Thoracic aorta (tissue), 2 donors: ENCODE measurements around the gene ABTB2. TPM values are rescaled to one million over a fixed set of nuclear protein-coding genes. Genes with fewer than 3 reads are reported as not detected.
A peak's percentile ranks its signal among the peaks of the same experiment; 100 is the strongest.

Experiments used
- ATAC-seq: fragments of 150-250 bp; one replicate; pipeline ENCODE4 v1.8.0; 2017; ENCODE audit warnings: low read depth; ENCODE audit not compliant: insufficient number of reproducible peaks, low FRiP score
- DNase-seq: peaks from one replicate; pipeline ENCODE4 v3.0.0-alpha.2; 2020; ENCODE audit warnings: low spot score
- H3K27ac ChIP-seq, 2 donors: fragments of 200-600 bp; sonication (generic); 1 replicate in 1 of 2; 2 replicates in 1 of 2; pipeline ENCODE4 v1.5.1; 2016; ENCODE audit warnings: mild to moderate bottlenecking in 2 of 2, moderate library complexity in 2 of 2
- H3K27me3 ChIP-seq: fragments of 200-600 bp; sonication (generic); replicated peaks from 2 replicates; pipeline ENCODE4 v1.6.0; 2016; ENCODE audit warnings: mild to moderate bottlenecking; ENCODE audit not compliant: insufficient read depth
- H3K36me3 ChIP-seq: fragments of 200-600 bp; sonication (generic); one replicate; pipeline ENCODE4 v1.5.1; 2016
- H3K4me1 ChIP-seq, 2 donors: fragments of 200-600 bp; sonication (generic); 1 replicate in 1 of 2; 2 replicates in 1 of 2; pipeline versions ENCODE4 v1.5.1 to v1.6.0; 2016; ENCODE audit warnings: low read depth in 2 of 2, mild to moderate bottlenecking in 1 of 2; ENCODE audit not compliant: control insufficient read depth in 1 of 2
- H3K4me3 ChIP-seq: fragments of 200-600 bp; sonication (generic); 2 replicates; pipeline ENCODE4 v1.5.1; 2016; ENCODE audit warnings: mild to moderate bottlenecking
- H3K9me3 ChIP-seq: fragments of 200-600 bp; sonication (generic); 2 replicates; pipeline ENCODE4 v1.5.1; 2016
- total RNA-seq, 2 donors: library from RNA; depleted of rRNA; stranded (reverse); fragments of >200 nt; gene quantifications; one replicate each; pipeline versions ENCODE4 v1.1.0 to v1.2.3, GENCODE V29; 2016
- TF ChIP-seq, protein P1 (sequence below): fragments of 200-600 bp; sonication (generic); IDR thresholded peaks from one replicate; pipeline ENCODE4 v1.5.1; 2019; ENCODE audit warnings: antibody characterized with exemption

Gene ABTB2
- total RNA-seq, 2 donors from 2014 or later = 12.3 to 31.0 TPM

DNA sequence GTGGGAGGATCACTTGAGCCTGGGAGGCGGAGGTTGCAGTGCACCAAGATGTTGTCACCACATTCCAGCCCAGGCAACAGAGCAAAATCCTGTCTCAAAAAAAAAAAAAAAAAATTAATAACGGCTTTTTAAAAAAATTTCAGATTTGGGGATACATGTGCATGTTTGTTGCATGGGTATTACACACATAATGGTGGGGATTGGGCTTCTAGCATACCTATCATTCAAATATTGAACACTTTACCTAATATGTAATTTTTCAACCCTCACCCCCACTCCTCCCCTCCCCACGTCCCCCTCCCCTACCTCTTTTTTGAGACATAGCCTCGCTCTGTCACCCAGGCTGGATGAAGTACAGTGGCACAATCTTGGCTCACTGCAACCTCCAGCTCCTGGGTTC lies 40.1 kb downstream of the ABTB2 start:
- no peak overlapping the region for H3K4me3 ChIP-seq
- peak overlapping the region in 1 of 2 donors; percentile 66 for H3K27ac ChIP-seq
- H3K9me3 ChIP-seq = no peaks in the 10 kb centered on the region
- TF ChIP-seq, protein P1, sequence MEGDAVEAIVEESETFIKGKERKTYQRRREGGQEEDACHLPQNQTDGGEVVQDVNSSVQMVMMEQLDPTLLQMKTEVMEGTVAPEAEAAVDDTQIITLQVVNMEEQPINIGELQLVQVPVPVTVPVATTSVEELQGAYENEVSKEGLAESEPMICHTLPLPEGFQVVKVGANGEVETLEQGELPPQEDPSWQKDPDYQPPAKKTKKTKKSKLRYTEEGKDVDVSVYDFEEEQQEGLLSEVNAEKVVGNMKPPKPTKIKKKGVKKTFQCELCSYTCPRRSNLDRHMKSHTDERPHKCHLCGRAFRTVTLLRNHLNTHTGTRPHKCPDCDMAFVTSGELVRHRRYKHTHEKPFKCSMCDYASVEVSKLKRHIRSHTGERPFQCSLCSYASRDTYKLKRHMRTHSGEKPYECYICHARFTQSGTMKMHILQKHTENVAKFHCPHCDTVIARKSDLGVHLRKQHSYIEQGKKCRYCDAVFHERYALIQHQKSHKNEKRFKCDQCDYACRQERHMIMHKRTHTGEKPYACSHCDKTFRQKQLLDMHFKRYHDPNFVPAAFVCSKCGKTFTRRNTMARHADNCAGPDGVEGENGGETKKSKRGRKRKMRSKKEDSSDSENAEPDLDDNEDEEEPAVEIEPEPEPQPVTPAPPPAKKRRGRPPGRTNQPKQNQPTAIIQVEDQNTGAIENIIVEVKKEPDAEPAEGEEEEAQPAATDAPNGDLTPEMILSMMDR = no peak
- H3K4me1 ChIP-seq = peaks cover 12 to 29% of the 10 kb centered on the region in 2 donors
- H3K36me3 ChIP-seq = no peaks in the 10 kb centered on the region
- no peaks in the 10 kb centered on the region for H3K27me3 ChIP-seq
- ATAC-seq = no peak
- DNase-seq = no peak

DNA sequence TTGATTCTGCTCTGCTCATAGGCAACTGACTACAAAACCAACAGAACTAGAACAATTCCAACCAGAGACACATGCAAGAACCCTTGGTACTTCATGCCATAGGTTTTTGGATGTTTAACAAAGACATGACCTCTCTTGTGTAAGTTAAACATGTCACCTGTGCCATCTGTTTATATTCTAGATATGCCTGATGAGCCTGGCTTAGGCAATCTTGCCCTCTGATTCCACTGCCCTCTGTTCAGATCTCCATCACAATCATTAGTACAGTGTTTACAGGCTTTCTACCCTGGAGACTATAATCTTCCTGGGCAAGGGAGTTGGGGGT lies 40.8 kb downstream of the ABTB2 start:
- ATAC-seq = no peak
- H3K9me3 ChIP-seq = no peaks in the 10 kb centered on the region
- no peak for DNase-seq
- H3K27ac ChIP-seq = no peak overlapping the region
- no peaks in the 10 kb centered on the region for H3K36me3 ChIP-seq
- TF ChIP-seq, protein P1 = no peak
- H3K4me3 ChIP-seq = no peak overlapping the region
- H3K27me3 ChIP-seq = no peaks in the 10 kb centered on the region
- peaks cover 12 to 29% of the 10 kb centered on the region in 2 donors for H3K4me1 ChIP-seq

DNA sequence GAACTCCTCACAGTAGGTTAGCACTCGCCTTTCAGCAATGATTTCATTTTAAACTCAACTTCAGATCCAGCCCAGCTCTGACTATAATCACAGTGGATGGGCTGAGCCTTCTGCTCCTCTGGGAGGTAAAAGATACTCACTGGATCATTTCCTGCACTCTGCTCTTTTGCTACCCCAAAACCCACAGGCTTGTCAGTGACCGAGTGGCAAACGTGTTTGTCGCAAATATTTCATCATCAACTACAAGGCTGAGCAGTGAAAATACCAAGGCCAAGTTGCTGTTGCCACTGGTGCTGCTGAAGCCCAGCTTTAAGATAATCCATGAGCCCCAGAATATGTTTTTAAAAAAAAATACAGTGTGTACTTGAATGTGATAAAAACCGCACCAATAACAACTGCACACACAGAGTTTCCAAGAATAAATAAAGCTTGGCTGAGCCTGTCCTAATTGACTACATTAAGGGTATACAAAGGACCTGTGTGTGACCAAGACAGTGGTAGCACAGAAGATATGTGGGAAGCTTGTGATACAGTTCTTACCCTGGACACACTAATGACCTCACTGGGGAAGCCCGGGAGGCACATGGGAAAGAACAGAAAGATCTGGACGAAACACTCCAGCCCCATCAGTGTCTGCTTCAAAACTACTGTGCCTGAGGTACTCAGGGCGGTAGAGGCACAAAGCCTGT lies 41.3 kb downstream of the ABTB2 start:
- no peaks in the 10 kb centered on the region for H3K9me3 ChIP-seq
- H3K27me3 ChIP-seq = no peaks in the 10 kb centered on the region
- TF ChIP-seq, protein P1 = no peak
- peaks cover 12 to 29% of the 10 kb centered on the region in 2 donors for H3K4me1 ChIP-seq
- DNase-seq (no peak), ATAC-seq (no peak)
- no peak overlapping the region for H3K27ac ChIP-seq
- no peaks in the 10 kb centered on the region for H3K36me3 ChIP-seq
- no peak overlapping the region for H3K4me3 ChIP-seq

DNA sequence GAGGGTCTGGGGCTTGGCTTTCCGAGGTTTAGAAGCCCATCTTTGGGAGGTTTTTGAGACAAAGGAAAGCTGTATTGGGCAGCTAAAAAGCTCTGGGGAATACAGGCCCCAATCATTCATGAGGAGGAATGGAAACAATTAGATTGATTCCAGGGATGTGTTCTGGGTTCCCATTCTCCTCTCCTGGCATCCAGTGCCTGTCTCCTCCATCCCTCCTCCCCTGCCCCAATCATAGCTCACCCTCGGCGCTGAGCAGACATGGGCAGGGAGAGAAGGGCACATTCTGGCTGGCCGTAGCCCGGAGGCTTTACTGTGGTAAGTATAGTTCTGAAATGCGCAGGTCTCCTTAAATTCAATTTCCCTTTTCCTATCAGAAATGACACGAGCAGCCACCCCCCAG lies 42.4 kb downstream of the ABTB2 start:
- no peak for DNase-seq
- TF ChIP-seq, protein P1 = no peak

DNA sequence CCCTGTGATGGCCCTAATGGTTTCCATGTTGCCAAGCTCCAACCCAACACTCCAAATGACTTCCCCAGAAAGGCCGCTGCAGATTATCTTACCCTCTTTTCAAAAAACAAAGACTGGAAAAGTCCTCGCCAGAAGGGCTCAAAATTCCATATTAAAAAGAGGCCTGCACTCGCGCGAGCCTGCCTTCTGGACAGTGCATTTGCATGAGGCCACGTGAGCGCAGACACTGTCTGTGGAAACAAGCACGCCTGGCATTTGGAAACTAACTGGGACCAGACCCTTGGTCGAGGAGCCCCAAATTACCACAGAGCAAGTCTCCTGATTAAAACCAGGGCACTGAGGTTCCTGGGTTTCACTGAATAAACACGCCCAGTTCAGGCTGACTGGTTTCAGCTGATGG lies 42.9 kb downstream of the ABTB2 start:
- no peak overlapping the region for H3K4me3 ChIP-seq
- no peaks in the 10 kb centered on the region for H3K36me3 ChIP-seq
- ATAC-seq (no peak), DNase-seq (no peak)
- H3K4me1 ChIP-seq = peaks cover 12 to 43% of the 10 kb centered on the region in 2 donors
- no peak overlapping the region for H3K27ac ChIP-seq
- H3K27me3 ChIP-seq = no peaks in the 10 kb centered on the region
- TF ChIP-seq, protein P1 = no peak
- H3K9me3 ChIP-seq = no peaks in the 10 kb centered on the region

More for the DNA sequence above, 42.4 kb downstream of the ABTB2 start:
- Histone ChIP-seq H3K9me3 (no peaks in the 10 kb centered on the region), H3K27ac (no peak overlapping the region), H3K4me1 (peaks cover 12 to 38% of the 10 kb centered on the region in 2 donors), H3K4me3 (no peak overlapping the region), H3K36me3 (no peaks in the 10 kb centered on the region), H3K27me3 (no peaks in the 10 kb centered on the region)
- no peak for ATAC-seq
